Measurements from ENCODE around the gene LYPD5. TPM values are rescaled to one million over a fixed set of nuclear protein-coding genes. Genes with fewer than 3 reads are reported as not detected.
A peak's percentile ranks its signal among the peaks of the same experiment; 100 is the strongest.

Gene LYPD5
- total RNA-seq, 4 donors from 2014 or later, result 0.51 to 1.9 (median 0.88) TPM

- Histone ChIP-seq H3K4me1 (peaks cover 0 to 5% of the 10 kb centered on the region in 2 donors), H3K9me3 (no peaks in the 10 kb centered on the region), H3K36me3 (no peaks in the 10 kb centered on the region), H3K27me3 (no peaks in the 10 kb centered on the region), H3K4me3 (no peak overlapping the region), H3K27ac (no peak overlapping the region)
- no peak for DNase-seq
- intact Hi-C loops (cut with DNase I; ENCODE audit: low total_unique reads), result no loop called here
- TF ChIP-seq POLR2A (IDR thresholded peaks at IDR 0.05) (no peak), CTCF (IDR thresholded peaks at IDR 0.05) (no peak)
Observed at GRCh38 chr19:43797118-43797517, 5.1 kb downstream of the LYPD5 start.

- TF ChIP-seq POLR2A (IDR thresholded peaks at IDR 0.05) (no peak), CTCF (IDR thresholded peaks at IDR 0.05) (no peak)
- Histone ChIP-seq H3K4me1 (no peaks in the 10 kb centered on the region), H3K4me3 (no peak overlapping the region), H3K9me3 (no peaks in the 10 kb centered on the region), H3K27me3 (no peaks in the 10 kb centered on the region), H3K36me3 (no peaks in the 10 kb centered on the region), H3K27ac (no peak overlapping the region)
- no peak for DNase-seq
- intact Hi-C loops (cut with DNase I; ENCODE audit: low total_unique reads), result no loop called here
Observed at GRCh38 chr19:43790587-43790986, 11.7 kb downstream of the LYPD5 start.

- Histone ChIP-seq H3K36me3 (no peaks in the 10 kb centered on the region), H3K27ac (no peak overlapping the region), H3K4me3 (no peak overlapping the region), H3K4me1 (no peaks in the 10 kb centered on the region), H3K9me3 (no peaks in the 10 kb centered on the region), H3K27me3 (no peaks in the 10 kb centered on the region)
- TF ChIP-seq CTCF (IDR thresholded peaks at IDR 0.05) (no peak), POLR2A (IDR thresholded peaks at IDR 0.05) (no peak)
- DNase-seq, result no peak
- intact Hi-C loops (cut with DNase I; ENCODE audit: low total_unique reads), result no loop called here
Observed at GRCh38 chr19:43789029-43789428, 13.2 kb downstream of the LYPD5 start.

- Histone ChIP-seq H3K27me3 (no peaks in the 10 kb centered on the region), H3K4me1 (no peaks in the 10 kb centered on the region), H3K4me3 (no peak overlapping the region), H3K9me3 (no peaks in the 10 kb centered on the region), H3K36me3 (no peaks in the 10 kb centered on the region), H3K27ac (no peak overlapping the region)
- DNase-seq, result no peak
- TF ChIP-seq POLR2A (IDR thresholded peaks at IDR 0.05) (no peak), CTCF (IDR thresholded peaks at IDR 0.05) (no peak)
- intact Hi-C loops (cut with DNase I; ENCODE audit: low total_unique reads), result no loop called here
Observed at GRCh38 chr19:43786665-43787064, 15.6 kb downstream of the LYPD5 start.

GRCh38 chr19:43784981-43785808 is 17.1 kb downstream of the LYPD5 start:
- peak in 1 of 2 donors; percentile 32 for DNase-seq
- intact Hi-C loops (cut with DNase I; ENCODE audit: low total_unique reads), result loop anchor here (5.0 kb wide), 1 partner anchor 38 kb away; no protein-coding TSS in a partner anchor

More at GRCh38 chr19:43784981-43785808, 17.1 kb downstream of the LYPD5 start:
- no peak overlapping the region for H3K4me3 ChIP-seq
- no peaks in the 10 kb centered on the region for H3K9me3 ChIP-seq
- H3K27ac ChIP-seq, result peak overlapping the region; percentile 9 to 33
- TF ChIP-seq CTCF (IDR thresholded peaks at IDR 0.05) (peak; percentile 79 to 94 (median 88)), POLR2A (IDR thresholded peaks at IDR 0.05) (no peak)
- H3K27me3 ChIP-seq, result no peaks in the 10 kb centered on the region
- no peaks in the 10 kb centered on the region for H3K36me3 ChIP-seq
- no peaks in the 10 kb centered on the region for H3K4me1 ChIP-seq
